Brain microvascular endothelial cell (primary cell): ENCODE results near the gene ADH6.
"Not testable (repeated sequence)": the region's sequence is repeated elsewhere in the genome, so short reads cannot be mapped to it uniquely, and the experiment has no call there.

Source experiments
- DNase-seq: peaks from one replicate; pipeline ENCODE4 v3.0.0-alpha.2; 2020
- H3K27ac ChIP-seq: fragments of 250-450 bp; sonication (Bioruptor Pico); 2 replicates; pipeline ENCODE4 v1.5.1; 2020; ENCODE audit warnings: mild to moderate bottlenecking, moderate library complexity
- H3K27me3 ChIP-seq: fragments of 250-450 bp; sonication (Bioruptor Pico); replicated peaks from 2 replicates; pipeline ENCODE4 v1.5.1; 2020; ENCODE audit warnings: mild to moderate bottlenecking
- H3K36me3 ChIP-seq: fragments of 250-450 bp; sonication (Bioruptor Pico); replicated peaks from 2 replicates; pipeline ENCODE4 v1.5.1; 2020; ENCODE audit warnings: mild to moderate bottlenecking
- H3K4me3 ChIP-seq: 2 replicates; pipeline ENCODE4 v1.5.1; 2011; ENCODE audit warnings: low read depth, mild to moderate bottlenecking, control low read depth, low read length, moderate library complexity
- in situ Hi-C: cut with HindIII; loops from 2 replicates; pipeline ENCODE4 v1.10.0; 2017; ENCODE audit warnings: low sequenced_read_pairs, low pct_ligation_motif_present
- TF ChIP-seq, protein P1 (sequence below): IDR thresholded peaks from 2 replicates; pipeline ENCODE4 v1.5.1; 2011; ENCODE audit warnings: low read depth, mild to moderate bottlenecking, moderate library complexity, low read length, control low read depth, inconsistent platforms; ENCODE audit errors: missing control alignments

ADH6 gene

DNA sequence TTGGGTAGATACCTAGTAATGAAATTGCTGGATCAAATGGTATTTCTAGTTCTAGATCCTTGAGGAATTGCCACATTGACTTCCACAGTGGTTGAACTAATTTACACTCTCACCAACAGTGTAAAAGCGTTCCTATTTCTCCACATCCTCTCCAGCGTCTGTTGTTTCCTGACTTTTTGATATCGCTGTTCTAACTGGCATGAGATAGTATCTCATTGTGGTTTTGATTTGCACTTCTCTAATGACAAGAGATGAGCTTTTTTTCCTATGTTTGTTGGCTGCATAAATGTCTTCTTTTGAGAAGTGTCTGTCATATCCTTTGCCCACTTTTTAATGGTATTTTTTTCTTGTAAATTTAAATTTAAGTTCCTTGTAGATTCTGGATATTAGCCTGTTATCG is 8.6 kb upstream of the ADH6 start:
- H3K36me3 ChIP-seq, H3K27me3 ChIP-seq, in situ Hi-C loops, H3K27ac ChIP-seq, DNase-seq, H3K4me3 ChIP-seq: not testable (repeated sequence)

DNA sequence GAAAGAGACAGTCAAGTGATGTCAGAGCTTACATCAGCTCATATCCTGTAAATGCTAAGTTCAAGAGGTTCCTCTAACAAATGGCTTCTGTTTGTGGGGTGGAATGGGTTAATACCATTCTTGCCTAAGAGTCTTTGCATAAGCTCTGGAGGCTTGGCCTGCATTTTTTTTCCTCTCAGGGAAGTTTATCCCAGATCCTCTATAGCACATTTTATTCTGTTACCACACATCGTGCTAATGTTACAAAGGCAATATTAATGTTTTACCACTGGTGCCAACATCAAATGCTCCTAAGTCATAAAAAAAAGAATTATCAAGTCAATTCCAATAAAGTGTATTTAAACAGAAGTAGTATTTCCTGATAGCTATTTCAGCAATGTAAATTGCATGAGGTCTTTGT is 2.9 kb upstream of the ADH6 start:
- H3K36me3 ChIP-seq, result no peaks in the 10 kb centered on the region
- DNase-seq, result no peak
- in situ Hi-C loops, result no loop called here
- TF ChIP-seq, protein P1, sequence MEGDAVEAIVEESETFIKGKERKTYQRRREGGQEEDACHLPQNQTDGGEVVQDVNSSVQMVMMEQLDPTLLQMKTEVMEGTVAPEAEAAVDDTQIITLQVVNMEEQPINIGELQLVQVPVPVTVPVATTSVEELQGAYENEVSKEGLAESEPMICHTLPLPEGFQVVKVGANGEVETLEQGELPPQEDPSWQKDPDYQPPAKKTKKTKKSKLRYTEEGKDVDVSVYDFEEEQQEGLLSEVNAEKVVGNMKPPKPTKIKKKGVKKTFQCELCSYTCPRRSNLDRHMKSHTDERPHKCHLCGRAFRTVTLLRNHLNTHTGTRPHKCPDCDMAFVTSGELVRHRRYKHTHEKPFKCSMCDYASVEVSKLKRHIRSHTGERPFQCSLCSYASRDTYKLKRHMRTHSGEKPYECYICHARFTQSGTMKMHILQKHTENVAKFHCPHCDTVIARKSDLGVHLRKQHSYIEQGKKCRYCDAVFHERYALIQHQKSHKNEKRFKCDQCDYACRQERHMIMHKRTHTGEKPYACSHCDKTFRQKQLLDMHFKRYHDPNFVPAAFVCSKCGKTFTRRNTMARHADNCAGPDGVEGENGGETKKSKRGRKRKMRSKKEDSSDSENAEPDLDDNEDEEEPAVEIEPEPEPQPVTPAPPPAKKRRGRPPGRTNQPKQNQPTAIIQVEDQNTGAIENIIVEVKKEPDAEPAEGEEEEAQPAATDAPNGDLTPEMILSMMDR, result no peak
- H3K27me3 ChIP-seq, result no peaks in the 10 kb centered on the region
- no peak overlapping the region for H3K4me3 ChIP-seq
- no peak overlapping the region for H3K27ac ChIP-seq

DNA sequence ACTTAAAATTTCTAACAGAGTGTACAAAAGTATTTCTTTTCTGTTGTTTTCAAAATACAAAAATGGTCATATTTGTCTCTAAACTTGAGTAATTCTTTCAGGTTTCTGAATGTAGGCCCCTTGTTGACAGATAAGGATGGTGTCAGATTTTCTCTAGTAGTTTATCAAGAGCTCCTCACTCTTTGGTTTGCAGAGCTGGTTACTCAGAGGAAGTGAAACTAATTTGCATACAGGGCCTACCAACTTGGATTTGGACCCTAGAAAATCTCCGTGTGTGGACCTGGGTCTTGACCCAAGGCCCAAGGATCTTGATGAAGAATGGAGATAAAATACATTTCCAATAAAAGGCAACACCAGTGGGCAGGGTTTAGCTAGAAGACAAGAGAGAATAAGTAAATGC is 433 bp upstream of the ADH6 start:
- no peaks in the 10 kb centered on the region for H3K27me3 ChIP-seq
- no peaks in the 10 kb centered on the region for H3K36me3 ChIP-seq
- no peak overlapping the region for H3K27ac ChIP-seq
- TF ChIP-seq, protein P1, result no peak
- no peak overlapping the region for H3K4me3 ChIP-seq
- DNase-seq, result no peak
- in situ Hi-C loops, result no loop called here

DNA sequence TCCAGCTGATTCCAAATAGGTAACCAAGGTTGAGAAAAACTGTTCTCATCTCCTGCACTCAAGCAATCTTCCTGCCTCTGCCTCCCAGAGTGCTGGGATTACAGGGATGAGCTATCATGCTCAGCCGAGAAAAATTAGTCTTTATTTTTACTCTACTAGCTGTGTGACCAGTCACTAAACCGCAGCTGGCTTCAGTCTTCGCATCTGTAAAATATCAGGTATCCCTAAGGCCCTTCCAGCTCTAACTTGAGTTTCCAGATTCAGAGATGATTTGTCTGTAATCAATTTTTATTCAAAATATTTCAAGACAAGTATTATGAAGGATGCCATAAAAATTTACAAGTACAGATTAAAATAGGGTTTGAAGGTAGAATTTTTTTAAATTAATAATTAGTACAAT is 3.5 kb downstream of the ADH6 start:
- H3K4me3 ChIP-seq, result no peak overlapping the region
- no peaks in the 10 kb centered on the region for H3K27me3 ChIP-seq
- DNase-seq, result no peak
- TF ChIP-seq, protein P1, result no peak
- no peak overlapping the region for H3K27ac ChIP-seq
- in situ Hi-C loops, result no loop called here
- H3K36me3 ChIP-seq, result no peaks in the 10 kb centered on the region

DNA sequence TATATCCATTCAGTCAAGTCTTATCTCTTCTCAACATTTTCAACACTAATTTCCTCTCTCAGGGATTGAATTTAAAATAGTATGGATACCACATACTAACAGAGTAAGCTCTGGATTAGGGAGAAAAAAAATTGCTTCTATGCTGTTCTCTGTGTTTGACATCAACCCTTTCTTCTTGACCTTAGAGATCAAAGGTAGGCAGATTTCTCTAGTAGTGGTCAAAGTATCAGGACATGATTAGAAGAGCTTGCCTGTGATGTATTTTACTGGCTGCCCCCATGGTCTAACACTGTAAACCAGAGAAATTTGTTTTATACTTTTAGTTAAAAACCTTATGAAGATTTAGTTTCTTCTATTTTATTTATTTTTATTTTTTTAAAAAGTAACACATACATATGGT is 8.3 kb downstream of the ADH6 start:
- no peak for DNase-seq
- H3K36me3 ChIP-seq, result no peaks in the 10 kb centered on the region
- H3K27me3 ChIP-seq, result no peaks in the 10 kb centered on the region
- in situ Hi-C loops, result no loop called here
- no peak overlapping the region for H3K4me3 ChIP-seq
- H3K27ac ChIP-seq, result no peak overlapping the region
- TF ChIP-seq, protein P1, result no peak

DNA sequence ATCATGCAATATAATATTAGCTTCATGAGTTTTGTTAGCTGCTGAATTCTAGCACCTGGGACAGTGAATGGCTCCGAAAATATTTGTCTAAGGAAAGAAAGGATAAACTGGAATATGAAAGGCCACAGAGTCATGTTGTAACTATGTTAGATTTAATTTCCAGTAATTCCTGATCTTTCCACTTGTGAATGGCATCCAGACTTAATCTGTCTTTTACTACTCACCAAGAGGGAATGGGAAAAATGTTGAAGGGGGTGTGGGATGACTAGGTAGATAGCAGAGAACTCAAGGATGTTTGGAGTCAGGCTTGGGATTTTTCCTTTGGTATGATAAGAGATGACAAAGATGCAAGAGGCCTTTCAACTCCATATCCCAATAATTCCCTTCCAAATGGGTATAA is 9.4 kb downstream of the ADH6 start:
- no peaks in the 10 kb centered on the region for H3K27me3 ChIP-seq
- H3K27ac ChIP-seq, result no peak overlapping the region
- no peaks in the 10 kb centered on the region for H3K36me3 ChIP-seq
- in situ Hi-C loops, result no loop called here
- TF ChIP-seq, protein P1, result no peak
- no peak overlapping the region for H3K4me3 ChIP-seq
- DNase-seq, result no peak

DNA sequence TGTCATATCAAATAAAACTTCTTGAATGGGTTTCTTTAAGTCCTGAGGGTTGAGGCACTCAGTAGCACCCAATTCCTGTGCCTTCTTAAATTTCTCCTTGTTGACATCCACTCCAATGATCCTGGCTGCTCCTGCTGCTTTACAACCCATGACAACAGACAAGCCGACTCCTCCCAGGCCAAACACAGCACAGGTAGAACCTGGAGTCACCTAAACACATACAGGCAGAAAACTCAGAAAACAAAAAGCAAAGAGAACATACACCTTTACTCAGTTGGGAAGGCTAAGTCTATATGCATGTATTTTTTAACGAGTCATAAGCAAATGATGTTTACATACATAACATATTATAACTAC is 10.3 kb downstream of the ADH6 start:
- no peaks in the 10 kb centered on the region for H3K36me3 ChIP-seq
- H3K27ac ChIP-seq, result no peak overlapping the region
- in situ Hi-C loops, result no loop called here
- DNase-seq, result no peak
- H3K27me3 ChIP-seq, result no peaks in the 10 kb centered on the region
- H3K4me3 ChIP-seq, result no peak overlapping the region
- TF ChIP-seq, protein P1, result no peak
